K562 (cell line): ENCODE results near the gene RSRC1. TPM values are rescaled to one million over a fixed set of nuclear protein-coding genes. Genes with fewer than 3 reads are reported as not detected.

Experiments
- ATAC-seq: fragments of 200-7000 bp; cut with Tn5 transposase; 3 replicates; pipeline ENCODE4 v1.9.1; 2020; ENCODE audit warnings: moderate library complexity
- BruUV-seq: library from RNA; stranded (reverse); fragments of 400-500 nt; replicated peaks from 2 replicates; lab custom pipeline; 2021; lab: Mats Ljungman, UMichigan
- CTCF ChIA-PET: fragments of 300-600 bp; formaldehyde crosslinking; extraction: SDS; loops from one replicate; lab custom pipeline; 2021; ENCODE audit warnings: low intra/inter-chr PET ratio; lab: Yijun Ruan, JAX
- POLR2A ChIA-PET: fragments of 300-600, 350-650 bp; sonication (Branson Sonifier 250); formaldehyde crosslinking; extraction: SDS; loops from one replicate; lab custom pipeline; 2021; ENCODE audit warnings: antibody characterized with exemption, inconsistent platforms; lab: Yijun Ruan, JAX
- DNase-seq, 4 experiments: peaks; one replicate each; pipeline versions ENCODE4 v3.0.0 to v3.0.0-alpha.2; 2011 to 2018; ENCODE audit warnings: low spot score in 3 of 4, mixed read lengths in 3 of 4; ENCODE audit errors: extremely low read depth in 1 of 4
- FAIRE-seq: peaks from 2 replicates; lab custom pipeline; 2011; peaks lifted over from hg19 to GRCh38; lab: Jason Lieb, UNC
- H2AFZ ChIP-seq: 2 replicates; pipeline ENCODE4 v1.6.0; 2011; ENCODE audit warnings: low read depth, low read length, control low read depth, inconsistent platforms
- H3K27ac ChIP-seq: fragments of 200-600 bp; 3 replicates; pipeline ENCODE4 v1.8.0; 2011; ENCODE audit warnings: low read depth, mild to moderate bottlenecking, control low read depth, inconsistent platforms, low read length, moderate library complexity, mixed read lengths; ENCODE audit errors: extremely low read depth
- H3K27me3 ChIP-seq, 2 experiments: fragments of 300-600 bp in 1 of 2; 2 replicates in 1 of 2; 3 replicates in 1 of 2; pipeline versions ENCODE4 v1.6.0 to v1.8.0; 2011; ENCODE audit warnings: inconsistent platforms in 2 of 2, low read length in 2 of 2, mild to moderate bottlenecking in 1 of 2, mixed read lengths in 1 of 2, moderate library complexity in 1 of 2; ENCODE audit not compliant: control insufficient read depth in 2 of 2, insufficient read depth in 2 of 2
- H3K36me3 ChIP-seq: fragments of 300-600 bp; 3 replicates; pipeline ENCODE4 v1.8.0; 2011; ENCODE audit warnings: mild to moderate bottlenecking, low read length, inconsistent platforms; ENCODE audit not compliant: control insufficient read depth, insufficient read depth
- H3K4me1 ChIP-seq, 2 experiments: fragments of 200-600 bp in 1 of 2; replicated peaks in 1 of 2; 2 replicates in 1 of 2; 3 replicates in 1 of 2; pipeline versions ENCODE4 v1.5.1 to v1.8.0; 2011; ENCODE audit warnings: inconsistent platforms in 2 of 2, low read length in 2 of 2, mild to moderate bottlenecking in 1 of 2, mixed read lengths in 1 of 2, moderate library complexity in 1 of 2; ENCODE audit not compliant: control insufficient read depth in 2 of 2, insufficient read depth in 2 of 2
- H3K4me2 ChIP-seq: 2 replicates; pipeline ENCODE4 v1.6.1; 2011; ENCODE audit warnings: low read length, control low read depth, inconsistent platforms, mixed read lengths; ENCODE audit not compliant: insufficient read depth
- H3K4me3 ChIP-seq: fragments of 200-600 bp; sonication (generic), shearing (Covaris generic); 2 replicates; pipeline ENCODE4 v1.5.1; 2016; ENCODE audit warnings: control low read depth, inconsistent platforms
- H3K79me2 ChIP-seq: fragments of 200-600 bp; 3 replicates; pipeline ENCODE4 v1.8.0; 2011; ENCODE audit warnings: low read length, inconsistent platforms; ENCODE audit not compliant: control insufficient read depth, insufficient read depth
- H3K9ac ChIP-seq, 2 experiments: 2 replicates each; pipeline versions ENCODE4 v1.6.0 to v1.6.1; 2011; ENCODE audit warnings: low read depth in 2 of 2, low read length in 2 of 2, control low read depth in 1 of 2, inconsistent platforms in 1 of 2, mild to moderate bottlenecking in 1 of 2, mixed read lengths in 1 of 2; ENCODE audit not compliant: insufficient read depth in 1 of 2
- H3K9me1 ChIP-seq: one replicate; pipeline ENCODE4 v1.6.0; 2011; ENCODE audit warnings: inconsistent platforms, mild to moderate bottlenecking, low read length, moderate library complexity; ENCODE audit not compliant: control insufficient read depth, insufficient read depth
- H3K9me3 ChIP-seq: replicated peaks from 2 replicates; pipeline ENCODE4 v1.5.1; 2011; ENCODE audit warnings: low read depth, low read length, inconsistent platforms; ENCODE audit not compliant: control insufficient read depth, insufficient read depth
- H4K20me1 ChIP-seq: replicated peaks from 2 replicates; pipeline ENCODE4 v1.6.1; 2011; ENCODE audit warnings: low read length, inconsistent platforms, mixed read lengths; ENCODE audit not compliant: control insufficient read depth, insufficient read depth
- GTF2F1 ChIP-seq: IDR thresholded peaks from 2 replicates; pipeline ENCODE4 v1.6.1; 2011; ENCODE audit warnings: low read depth, low read length, improper control_type of control experiment
- PHF20 ChIP-seq: fragments of 450-650 bp; IDR thresholded peaks from 2 replicates; pipeline ENCODE4 v1.6.1; 2018; ENCODE audit not compliant: partially characterized antibody
- SAFB2 ChIP-seq: fragments of 200-400 bp; formaldehyde crosslinking; IDR thresholded peaks from 2 replicates; pipeline ENCODE4 v1.6.1; 2018; ENCODE audit warnings: borderline replicate concordance, low read length, low read depth, moderate library complexity; ENCODE audit not compliant: severe bottlenecking
- SREBF2 ChIP-seq: sonication (generic); formaldehyde crosslinking; IDR thresholded peaks from 2 replicates; pipeline ENCODE4 v1.4.0; 2020; ENCODE audit warnings: mild to moderate bottlenecking, missing genetic modification reagents
- ZBTB17 ChIP-seq: fragments of 450-650 bp; formaldehyde crosslinking; IDR thresholded peaks from 2 replicates; pipeline ENCODE4 v1.4.0; 2020; ENCODE audit warnings: mild to moderate bottlenecking
- ZNF239 ChIP-seq: fragments of 250-450 bp; sonication (Bioruptor Pico); IDR thresholded peaks from 2 replicates; pipeline ENCODE4 v1.4.0; 2020; ENCODE audit warnings: mild to moderate bottlenecking
- WGBS: fragments of 100-300 bp; shearing (Covaris generic); methylation state at CpG from one replicate; pipeline ENCODE4 v1.1.6; 2016; ENCODE audit warnings: low coverage, mixed read lengths; ENCODE audit not compliant: insufficient coverage; ENCODE audit errors: missing lambda C conversion rate; 5-methylcytosine and 5-hydroxymethylcytosine counted together
- in situ Hi-C: fragments of 300-500 bp; cut with MboI; formaldehyde crosslinking; loops from 4 replicates; pipeline ENCODE4 v1.15.0; 2018; ENCODE audit warnings: inconsistent platforms, mixed read lengths
- intact Hi-C: fragments of 100-400 bp; cut with micrococcal nuclease; formaldehyde crosslinking; loops from 2 replicates; pipeline ENCODE4 v1.14.2; 2022
- polyA plus RNA-seq, 8 experiments: library from polyadenylated mRNA; depleted of rRNA in 4 of 8; stranded (reverse) in 5 of 8; unstranded in 3 of 8; fragments of >200 nt; fragmentation: Nextera tagmentation in 2 of 8; fragmentation: Illumina TruSeq in 1 of 8; extraction: Ambion mirVana in 2 of 8; extraction: Trizol in 1 of 8; gene quantifications; 2 replicates each; pipeline versions ENCODE4 v1.2.1 to v1.2.3, GENCODE V29; 2011 to 2014; ENCODE audit warnings: inconsistent platforms in 1 of 8, missing spikeins in 1 of 8
- total RNA-seq, 7 experiments: library from RNA; depleted of rRNA in 6 of 7; stranded (reverse); fragments of >200 nt in 6 of 7; fragmentation: Illumina TruSeq in 2 of 7; extraction: Trizol in 2 of 7; gene quantifications; 2 replicates each; pipeline versions ENCODE4 v1.2.1 to v1.2.3, GENCODE V29; 2011 to 2021; ENCODE audit warnings: low replicate concordance in 1 of 7
- TF ChIP-seq, protein P1 (sequence below): sonication (generic); IDR thresholded peaks from 2 replicates; pipeline ENCODE4 v1.6.1; 2016
- TF ChIP-seq, protein P2 (sequence below): sonication (generic); formaldehyde crosslinking; IDR thresholded peaks from 2 replicates; pipeline ENCODE4 v1.8.0; 2022; ENCODE audit warnings: mild to moderate bottlenecking, missing genetic modification reagents, borderline replicate concordance

Gene RSRC1
- total and polyA plus RNA-seq, 9 of the 15 experiments (the other 6 are each of a cell fraction or from before 2014, with no cell fraction given), result 19.3 to 128 (median 75.5) TPM

DNA sequence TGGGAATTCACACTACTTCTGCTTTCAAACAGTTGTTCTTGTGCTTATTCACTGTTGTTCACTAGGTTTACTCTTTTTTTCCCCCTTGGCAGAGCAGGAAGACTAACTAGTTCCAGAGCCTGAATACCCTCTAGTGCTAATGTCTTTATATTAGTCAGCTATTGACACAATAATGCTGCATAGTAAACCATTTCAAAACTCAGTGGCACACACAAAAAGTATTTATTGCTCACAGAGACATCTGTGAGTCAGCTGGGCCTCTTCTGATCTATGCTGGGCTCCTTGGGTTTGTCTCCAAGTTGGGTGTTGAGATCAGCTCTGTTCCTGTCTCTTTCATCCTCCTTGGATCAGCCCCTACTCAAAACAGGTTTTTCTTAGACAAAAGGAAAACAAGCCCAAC lies 51.1 kb downstream of the RSRC1 start:
- FAIRE-seq (no peak), DNase-seq (no peak), ATAC-seq (no peak; the same call in 2 of the 3 replicates)
- ChIA-PET POLR2A (interaction anchor here (2.0 kb wide), 1 partner anchor 12 kb away, joined by 5 read pairs; no protein-coding TSS in a partner anchor), CTCF (no interaction called here)
- H3K79me2 ChIP-seq, result 0 out of 3 replicates have a peak, but pooled peaks cover 13% of the 10 kb centered on the region
- H3K27me3 ChIP-seq, result no peaks in the 10 kb centered on the region
- H3K36me3 ChIP-seq, result no peaks in the 10 kb centered on the region
- peaks cover 0 to 11% of the 10 kb centered on the region in 2 experiments; a peak in 2 of 5 replicates for H3K4me1 ChIP-seq
- H3K9ac ChIP-seq, result no peak overlapping the region
- H3K4me2 ChIP-seq, result no peak overlapping the region
- BruUV-seq, result no TSS peak
- intact Hi-C loops (no loop called here), in situ Hi-C loops (no loop called here)
- H2AFZ ChIP-seq, result no peak overlapping the region
- no peaks in the 10 kb centered on the region for H3K9me3 ChIP-seq
- H4K20me1 ChIP-seq, result no peaks in the 10 kb centered on the region
- no peak overlapping the region for H3K4me3 ChIP-seq
- no peaks in the 10 kb centered on the region for H3K9me1 ChIP-seq
- TF ChIP-seq, protein P1, sequence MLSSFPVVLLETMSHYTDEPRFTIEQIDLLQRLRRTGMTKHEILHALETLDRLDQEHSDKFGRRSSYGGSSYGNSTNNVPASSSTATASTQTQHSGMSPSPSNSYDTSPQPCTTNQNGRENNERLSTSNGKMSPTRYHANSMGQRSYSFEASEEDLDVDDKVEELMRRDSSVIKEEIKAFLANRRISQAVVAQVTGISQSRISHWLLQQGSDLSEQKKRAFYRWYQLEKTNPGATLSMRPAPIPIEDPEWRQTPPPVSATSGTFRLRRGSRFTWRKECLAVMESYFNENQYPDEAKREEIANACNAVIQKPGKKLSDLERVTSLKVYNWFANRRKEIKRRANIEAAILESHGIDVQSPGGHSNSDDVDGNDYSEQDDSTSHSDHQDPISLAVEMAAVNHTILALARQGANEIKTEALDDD, result peak; percentile 45; the same call in 1 of the 2 replicates
- no peak for TF ChIP-seq GTF2F1
- no peak overlapping the region for H3K27ac ChIP-seq

DNA sequence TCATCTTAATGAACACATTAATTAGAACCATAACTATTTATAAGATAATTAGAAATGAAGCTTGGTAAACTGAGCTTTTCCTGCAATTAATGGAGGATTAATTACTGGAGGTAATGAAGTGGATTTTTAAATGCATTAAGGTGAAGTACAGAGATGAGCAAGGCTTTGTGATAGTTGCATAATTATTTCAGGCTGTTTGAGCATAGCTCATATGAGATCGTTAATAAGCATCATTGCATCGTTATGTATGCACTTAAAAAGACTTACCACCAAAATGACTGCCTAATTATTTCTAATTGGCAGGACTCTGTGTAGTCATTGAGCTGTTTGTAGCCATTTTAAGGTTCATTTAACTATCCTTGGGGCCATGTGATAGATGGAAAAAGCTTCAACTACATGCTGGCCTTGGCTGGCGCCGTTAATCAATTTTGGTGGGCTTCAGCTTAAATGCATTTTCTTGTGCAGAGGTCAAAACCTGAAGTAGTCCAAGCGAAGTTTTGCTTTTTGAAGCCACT lies 55.3 kb downstream of the RSRC1 start:
- peaks cover 13% of the 10 kb centered on the region; the same call in 1 of the 3 replicates for H3K79me2 ChIP-seq
- H3K36me3 ChIP-seq, result no peaks in the 10 kb centered on the region; the same call in 2 of the 3 replicates
- DNase-seq (no peak), FAIRE-seq (no peak), ATAC-seq (no peak)
- intact Hi-C loops, result no loop called here
- no TSS peak for BruUV-seq
- H3K9ac ChIP-seq, result no peak overlapping the region
- no peaks in the 10 kb centered on the region for H3K9me1 ChIP-seq
- ChIA-PET POLR2A (interaction anchor here (0.9 kb wide), 1 partner anchor 209 kb away, joined by 3 read pairs; no protein-coding TSS in a partner anchor), CTCF (no interaction called here)
- no peaks in the 10 kb centered on the region for H3K27me3 ChIP-seq
- peaks cover 4 to 17% of the 10 kb centered on the region in 2 experiments; a peak in 3 of 5 replicates for H3K4me1 ChIP-seq
- WGBS, result 91% methylated on average over 5 of the region's 5 CpGs
- no peak for TF ChIP-seq PHF20
- no peak for TF ChIP-seq SAFB2
- no peak for TF ChIP-seq ZNF239
- TF ChIP-seq ZBTB17 (CRISPR knock-in tag), result no peak
- no peak for TF ChIP-seq SREBF2
- TF ChIP-seq, protein P2, sequence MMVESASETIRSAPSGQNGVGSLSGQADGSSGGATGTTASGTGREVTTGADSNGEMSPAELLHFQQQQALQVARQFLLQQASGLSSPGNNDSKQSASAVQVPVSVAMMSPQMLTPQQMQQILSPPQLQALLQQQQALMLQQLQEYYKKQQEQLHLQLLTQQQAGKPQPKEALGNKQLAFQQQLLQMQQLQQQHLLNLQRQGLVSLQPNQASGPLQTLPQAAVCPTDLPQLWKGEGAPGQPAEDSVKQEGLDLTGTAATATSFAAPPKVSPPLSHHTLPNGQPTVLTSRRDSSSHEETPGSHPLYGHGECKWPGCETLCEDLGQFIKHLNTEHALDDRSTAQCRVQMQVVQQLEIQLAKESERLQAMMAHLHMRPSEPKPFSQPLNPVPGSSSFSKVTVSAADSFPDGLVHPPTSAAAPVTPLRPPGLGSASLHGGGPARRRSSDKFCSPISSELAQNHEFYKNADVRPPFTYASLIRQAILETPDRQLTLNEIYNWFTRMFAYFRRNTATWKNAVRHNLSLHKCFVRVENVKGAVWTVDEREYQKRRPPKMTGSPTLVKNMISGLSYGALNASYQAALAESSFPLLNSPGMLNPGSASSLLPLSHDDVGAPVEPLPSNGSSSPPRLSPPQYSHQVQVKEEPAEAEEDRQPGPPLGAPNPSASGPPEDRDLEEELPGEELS, result no peak
- in situ Hi-C loops, result no loop called here
- H3K4me2 ChIP-seq, result no peak overlapping the region
- no peaks in the 10 kb centered on the region for H4K20me1 ChIP-seq
- no peak overlapping the region for H3K27ac ChIP-seq
- no peak overlapping the region for H2AFZ ChIP-seq
- no peak overlapping the region for H3K4me3 ChIP-seq
- H3K9me3 ChIP-seq, result no peaks in the 10 kb centered on the region
